Stimulated activated CD4-positive, alpha-beta T cell treated with anti-CD3 and anti-CD28 coated beads, Interleukin-1b, Interleukin-23, amount 100 ng/mL, for 4 hours (primary cell): Measurements from ENCODE around the gene TMIE.
A peak's percentile ranks its signal among the peaks of the same experiment; 100 is the strongest.
"Not testable (repeated sequence)": the region's sequence is repeated elsewhere in the genome, so short reads cannot be mapped to it uniquely, and the experiment has no call there.

Source experiments
- DNase-seq, 2 donors: peaks; one replicate each; pipeline ENCODE4 v3.0.0-alpha.2; 2020; ENCODE audit warnings: low read depth in 2 of 2

TMIE gene

DNA sequence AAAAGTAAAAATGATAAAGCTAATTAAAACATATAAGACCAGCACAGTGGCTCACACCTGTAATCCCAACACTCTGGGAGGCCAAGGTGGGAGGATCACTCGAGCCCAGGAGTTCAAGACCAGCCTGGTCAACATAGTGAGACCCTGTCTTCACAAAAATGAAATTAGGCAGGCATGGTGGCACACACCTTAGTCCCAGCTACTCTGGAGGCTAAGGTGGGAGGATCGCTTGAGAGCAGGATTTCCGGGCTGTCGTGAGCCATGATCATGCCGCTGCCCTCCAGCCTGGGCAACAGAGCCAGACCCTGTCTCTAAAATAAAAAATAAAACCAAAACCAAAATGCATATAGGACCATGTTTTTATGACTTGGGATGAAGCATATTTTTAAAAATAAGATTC is 21.3 kb downstream of the TMIE start:
- no peak for DNase-seq

DNA sequence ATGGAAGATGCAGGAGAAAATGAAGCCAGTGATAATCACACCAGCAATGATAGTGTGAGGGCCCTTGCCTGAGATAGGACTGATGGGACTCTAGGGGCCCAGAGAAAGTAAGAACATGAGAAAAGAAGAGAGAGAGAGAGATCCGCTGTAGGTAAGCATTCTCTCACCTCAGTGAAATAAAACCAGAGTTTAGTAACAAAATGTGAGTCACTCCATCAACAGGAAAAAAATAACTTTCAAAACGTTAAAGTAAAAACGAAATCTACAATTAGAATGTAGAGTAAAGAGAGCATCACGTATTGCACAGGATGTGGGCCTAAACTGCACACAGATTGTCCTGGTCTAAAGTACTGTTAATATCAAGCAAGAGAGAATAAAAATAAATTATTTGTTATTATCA is 23.2 kb downstream of the TMIE start:
- no peak for DNase-seq

GRCh38 chr3:46725621-46726314 is 24.6 kb downstream of the TMIE start:
- no peak for DNase-seq

DNA sequence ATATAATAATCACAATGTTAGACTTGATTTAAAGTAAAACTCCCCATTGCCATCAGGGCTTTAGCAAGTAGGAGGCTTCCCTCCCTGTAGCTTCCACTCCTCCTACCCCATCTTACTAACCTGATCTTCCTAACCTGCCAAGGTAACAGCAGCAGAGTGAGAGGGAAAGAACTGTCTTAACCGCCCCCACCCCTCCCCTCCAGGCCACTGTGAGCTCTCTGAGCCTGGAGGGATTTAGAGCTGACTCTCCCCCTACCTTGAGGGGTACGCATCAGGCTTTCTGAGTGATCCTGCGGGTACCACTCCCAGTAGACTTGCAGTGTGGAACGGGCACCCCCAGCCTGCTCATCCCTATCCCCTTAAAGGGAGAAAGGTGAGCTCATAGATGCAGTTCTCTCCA is 27.8 kb downstream of the TMIE start:
- no peak for DNase-seq

DNA sequence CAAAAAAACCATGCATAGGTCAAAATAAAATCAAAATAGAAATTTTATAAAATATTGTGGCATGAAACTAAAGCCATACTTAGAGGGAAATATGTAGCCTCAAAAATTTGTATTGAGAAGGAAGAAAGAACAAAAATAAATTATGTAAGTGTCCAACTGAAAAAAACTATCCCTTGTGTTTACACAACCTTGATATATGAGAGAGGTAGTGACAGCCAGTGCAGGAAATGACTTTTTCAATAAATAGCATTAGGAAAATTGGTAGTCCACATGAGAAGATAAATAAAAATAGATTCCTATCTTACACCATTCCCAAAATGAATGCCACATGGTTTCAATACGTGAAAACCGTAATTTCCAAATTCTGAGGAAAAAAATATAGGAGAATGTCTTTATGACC is 29.6 kb downstream of the TMIE start:
- DNase-seq, result no peak

- DNase-seq, result no peak
Observed at GRCh38 chr3:46731795-46732194, 30.6 kb downstream of the TMIE start.

DNA sequence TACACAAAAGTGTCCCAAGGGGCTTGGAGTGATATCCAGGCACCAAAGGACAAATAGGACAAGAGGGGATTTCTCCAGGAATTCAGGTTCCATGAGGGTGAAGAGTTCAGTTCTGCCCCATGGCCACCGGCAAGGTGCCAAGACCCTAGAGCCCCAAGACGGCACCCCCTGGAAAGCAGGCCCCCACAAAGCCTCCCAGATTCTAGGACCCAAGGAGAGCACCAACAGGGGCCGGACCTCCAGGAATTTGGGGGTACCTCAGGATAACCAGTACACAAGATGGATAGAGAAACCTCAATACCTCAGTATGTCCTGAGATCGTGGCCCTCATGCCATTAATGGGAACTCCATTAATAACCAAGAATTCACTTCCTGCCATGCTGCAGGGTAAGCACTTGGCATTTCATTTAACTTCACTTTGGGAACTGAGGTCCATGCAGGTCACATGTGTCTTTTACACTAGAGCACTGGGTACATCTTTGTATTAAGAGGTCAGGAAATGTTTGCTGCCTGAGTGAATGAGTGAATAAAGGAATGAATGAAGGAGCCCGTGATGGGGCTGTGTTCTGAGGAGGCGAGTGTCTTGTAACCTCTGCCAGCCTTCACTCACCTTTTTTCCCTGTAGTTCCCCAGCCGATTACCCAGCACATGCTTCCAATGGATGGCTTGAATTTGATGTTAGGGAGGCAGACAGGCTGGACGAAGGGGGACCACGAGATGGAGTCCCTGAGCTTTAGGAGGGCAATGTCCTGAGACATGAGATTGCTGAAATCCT is 32.0 kb downstream of the TMIE start:
- no peak for DNase-seq

- no peak for DNase-seq
Observed at GRCh38 chr3:46734773-46735172, 33.6 kb downstream of the TMIE start.

- no peak for DNase-seq
Observed at GRCh38 chr3:46736006-46736872, 35.0 kb downstream of the TMIE start.

DNA sequence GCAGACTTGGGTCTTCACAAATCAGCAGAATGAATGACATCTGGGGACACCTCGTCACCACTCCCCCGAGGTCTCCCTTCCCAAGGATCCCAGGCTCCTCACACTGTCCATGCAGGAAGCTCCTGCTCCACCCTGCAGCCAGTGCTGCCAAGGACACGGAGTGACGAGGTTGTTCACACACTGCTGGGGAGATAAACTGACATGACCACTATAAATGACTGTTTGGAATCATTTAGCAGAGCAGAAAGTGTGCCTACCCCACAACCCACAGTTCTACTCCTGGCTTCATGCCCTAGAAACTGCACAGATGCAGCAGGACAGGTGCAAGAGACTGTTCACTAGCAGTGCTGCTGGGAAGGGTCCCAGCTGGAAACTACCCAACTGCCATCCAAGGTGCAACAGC is 36.1 kb downstream of the TMIE start:
- no peak for DNase-seq

- DNase-seq, result not testable (repeated sequence)
Observed at GRCh38 chr3:46739565-46739964, 38.4 kb downstream of the TMIE start.

DNA sequence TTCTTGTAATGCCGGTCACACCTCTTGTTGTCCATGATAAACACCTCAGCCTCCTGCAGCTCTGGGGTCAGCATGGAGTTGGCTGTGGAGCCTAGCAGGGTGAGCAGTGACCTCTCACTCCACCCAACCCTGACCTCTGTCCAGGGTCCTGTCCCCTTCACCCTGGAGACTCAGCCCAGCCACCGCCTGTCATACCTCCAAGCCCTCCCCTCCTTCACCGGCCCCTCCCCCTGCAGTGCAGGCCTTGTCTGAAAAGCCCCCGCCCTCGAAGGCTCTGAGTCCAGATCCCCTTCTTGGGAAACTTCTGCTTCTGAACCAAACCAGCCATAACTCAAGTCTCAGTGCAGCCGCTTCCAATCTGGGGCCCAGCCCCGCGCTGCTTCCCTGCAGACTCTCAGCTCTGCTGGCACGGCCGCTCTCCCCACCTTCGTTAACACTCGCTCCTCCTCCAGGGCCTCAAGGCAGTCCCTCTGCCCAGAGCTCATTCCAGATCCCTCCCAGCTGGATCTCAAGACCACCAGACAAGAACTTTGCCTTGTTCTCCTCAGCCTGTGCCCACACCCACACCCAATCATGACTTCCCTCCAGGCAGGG is 41.9 kb downstream of the TMIE start:
- no peak for DNase-seq

GRCh38 chr3:46746711-46747110 is 45.5 kb downstream of the TMIE start:
- DNase-seq, result no peak

DNA sequence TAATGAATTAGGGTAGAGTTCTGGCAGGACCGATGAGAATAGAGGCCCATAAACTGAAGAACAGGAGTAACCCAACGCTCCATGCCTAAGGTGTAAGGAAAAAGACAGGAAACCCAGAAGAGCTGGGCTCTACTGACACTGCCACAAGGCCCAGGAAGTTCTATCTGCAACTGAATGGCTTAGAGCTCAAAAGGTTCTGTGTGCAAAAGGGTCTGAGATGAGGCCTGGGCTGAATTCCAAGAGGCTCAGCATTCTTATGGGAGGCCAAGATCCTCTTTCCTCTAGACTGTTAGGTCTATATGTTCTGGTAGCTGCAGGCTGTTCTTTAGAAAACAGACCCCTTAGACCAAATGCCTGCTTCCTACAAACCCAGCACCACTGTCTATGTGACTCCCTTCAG is 47.0 kb downstream of the TMIE start:
- no peak for DNase-seq

- no peak for DNase-seq
Observed at GRCh38 chr3:46749129-46749528, 47.9 kb downstream of the TMIE start.

GRCh38 chr3:46750555-46751038 is 49.4 kb downstream of the TMIE start:
- DNase-seq, result no peak

DNA sequence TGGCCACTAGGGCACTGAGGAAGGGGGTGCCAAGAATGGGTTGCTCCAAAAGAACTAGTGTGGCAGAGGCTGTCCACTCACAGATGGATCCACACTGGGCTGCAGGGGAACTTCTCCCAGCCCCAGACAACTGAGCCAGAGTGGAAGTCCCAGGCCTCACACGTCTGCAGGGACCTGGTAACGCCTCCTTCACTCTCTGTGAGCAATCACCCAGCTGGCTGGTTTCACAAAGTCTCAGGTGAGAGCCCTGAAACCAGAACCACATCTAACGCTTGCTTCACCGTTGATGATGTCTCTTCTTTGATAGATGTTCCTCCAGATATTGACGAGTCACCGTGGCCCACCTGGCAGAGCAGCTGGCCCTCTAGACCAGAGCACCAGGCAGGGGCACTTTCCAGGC is 51.9 kb downstream of the TMIE start:
- peak in 1 of 2 donors; percentile 8 for DNase-seq

GRCh38 chr3:46755646-46756045 is 54.5 kb downstream of the TMIE start:
- DNase-seq, result no peak

DNA sequence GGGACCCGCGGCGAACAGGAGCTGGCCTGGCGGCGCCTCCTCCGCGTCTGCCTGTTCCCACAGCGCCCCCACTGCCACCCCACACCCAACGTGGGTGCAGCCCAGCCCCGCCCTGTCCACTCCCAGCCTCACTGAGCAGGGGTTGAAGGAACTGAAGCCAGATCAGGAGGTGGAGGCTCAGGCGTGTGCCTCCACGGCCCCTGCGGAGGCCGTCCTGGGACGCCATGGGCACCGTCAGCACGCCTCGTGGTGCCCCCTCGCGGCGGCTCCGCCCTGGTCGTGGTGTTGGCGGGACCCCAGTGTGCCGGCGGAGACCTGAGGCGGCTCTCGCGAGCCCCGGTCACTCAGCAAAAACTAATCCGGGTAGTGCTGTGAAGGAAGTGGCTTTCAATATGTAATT is 55.5 kb downstream of the TMIE start:
- no peak for DNase-seq

GRCh38 chr3:46759239-46760167 is 58.3 kb downstream of the TMIE start:
- no peak for DNase-seq
